ENCODE results near the gene RPUSD2. TPM values are rescaled to one million over a fixed set of nuclear protein-coding genes. Genes with fewer than 3 reads are reported as not detected.

Gene RPUSD2

Small RNA genes within 50 kb of the gene (small RNA-seq; reads per million reads assigned to genes)
- gene RF00017 (ENCODE audit: insufficient read depth) = not detected
- gene RN7SL376P (ENCODE audit: insufficient read depth) = not detected
- not detected for gene RNU6-516P (ENCODE audit: insufficient read depth)

Measured in neuronal stem cell (in vitro differentiated cells).